ENCODE results near the gene CPA4. TPM values are rescaled to one million over a fixed set of nuclear protein-coding genes. Genes with fewer than 3 reads are reported as not detected.
A peak's percentile ranks its signal among the peaks of the same experiment; 100 is the strongest.

CPA4 gene
- total and polyA plus RNA-seq, 7 donors, result 0.06 TPM; not detected in 6

GRCh38 chr7:130274983-130275591, 17.9 kb upstream of the CPA4 start:
- H3K4me3 ChIP-seq, result no peak overlapping the region
- 89 to 94% methylated on average over 11 of the region's 11 CpGs for WGBS, 2 donors

DNA sequence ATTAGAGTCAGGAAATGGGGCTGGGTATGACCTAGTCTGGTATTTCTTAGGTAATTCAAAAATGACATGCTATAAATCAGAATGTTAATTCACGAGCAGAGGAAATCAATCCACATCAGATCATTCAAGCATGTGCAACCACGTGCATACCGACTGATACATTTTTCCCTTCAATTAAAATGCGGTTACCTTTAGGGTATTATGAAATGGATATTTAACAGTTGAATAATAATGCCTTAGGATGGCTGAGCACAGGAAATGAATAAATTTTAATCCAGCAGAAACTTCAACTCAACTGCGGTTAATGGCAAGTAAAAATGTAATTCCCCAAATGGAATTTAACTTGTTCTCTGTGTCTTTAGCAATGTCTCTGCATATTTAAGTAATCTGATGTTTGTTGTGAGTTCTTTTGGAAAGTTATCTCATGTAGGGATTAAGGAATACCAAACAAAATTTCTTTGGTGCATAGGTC, 17.1 kb upstream of the CPA4 start:
- Histone ChIP-seq H3K27me3 (peaks cover 0 to 11% (median 0%) of the 10 kb centered on the region in 3 donors), H3K27ac (no peak overlapping the region), H3K4me3 (no peak overlapping the region), H3K4me1 (peaks cover 0 to 35% (median 16%) of the 10 kb centered on the region in 4 donors), H3K36me3 (no peaks in the 10 kb centered on the region), H3K9me3 (no peaks in the 10 kb centered on the region)
- no peak for DNase-seq
- intact Hi-C loops (cut with DNase I), result loop anchor here (5.0 kb wide), 1 partner anchor 391 kb away; the partner anchor contains the start of gene COPG2
- 80 to 92% methylated on average over 5 of the region's 5 CpGs for WGBS, 2 donors
- TF ChIP-seq EP300 (IDR thresholded peaks at IDR 0.05) (no peak), POLR2AphosphoS5 (IDR thresholded peaks at IDR 0.05) (no peak), POLR2A (IDR thresholded peaks at IDR 0.05) (no peak), CTCF (IDR thresholded peaks at IDR 0.05) (no peak)

More at GRCh38 chr7:130274983-130275591, 17.9 kb upstream of the CPA4 start:
- Histone ChIP-seq H3K27me3 (peaks cover 0 to 11% (median 0%) of the 10 kb centered on the region in 3 donors), H3K27ac (peak overlapping the region in 2 of 4 donors; percentile 43 to 73), H3K4me1 (peaks cover 0 to 35% (median 16%) of the 10 kb centered on the region in 4 donors), H3K9me3 (no peaks in the 10 kb centered on the region), H3K36me3 (no peaks in the 10 kb centered on the region)
- intact Hi-C loops (cut with DNase I), result loop anchor here (5.0 kb wide), 1 partner anchor 392 kb away; the partner anchor contains the start of gene COPG2
- TF ChIP-seq POLR2AphosphoS5 (IDR thresholded peaks at IDR 0.05), result no peak
- no peak for DNase-seq

- Histone ChIP-seq H3K4me3 (no peak overlapping the region), H3K36me3 (no peaks in the 10 kb centered on the region), H3K27ac (no peak overlapping the region), H3K27me3 (peaks cover 0 to 11% (median 0%) of the 10 kb centered on the region in 3 donors), H3K4me1 (peaks cover 0 to 32% (median 16%) of the 10 kb centered on the region in 4 donors), H3K9me3 (no peaks in the 10 kb centered on the region)
- no peak for TF ChIP-seq CTCF (IDR thresholded peaks at IDR 0.05)
- no peak for TF ChIP-seq EP300 (IDR thresholded peaks at IDR 0.05)
- no peak for DNase-seq
- intact Hi-C loops (cut with DNase I), result loop anchor here (5.0 kb wide), 1 partner anchor 390 kb away; the partner anchor contains the start of gene COPG2
- 84 to 89% methylated on average over 10 of the region's 10 CpGs for WGBS, 2 donors
These were observed 15.9 kb upstream of the CPA4 start for GRCh38 chr7:130276796-130277762.

DNA sequence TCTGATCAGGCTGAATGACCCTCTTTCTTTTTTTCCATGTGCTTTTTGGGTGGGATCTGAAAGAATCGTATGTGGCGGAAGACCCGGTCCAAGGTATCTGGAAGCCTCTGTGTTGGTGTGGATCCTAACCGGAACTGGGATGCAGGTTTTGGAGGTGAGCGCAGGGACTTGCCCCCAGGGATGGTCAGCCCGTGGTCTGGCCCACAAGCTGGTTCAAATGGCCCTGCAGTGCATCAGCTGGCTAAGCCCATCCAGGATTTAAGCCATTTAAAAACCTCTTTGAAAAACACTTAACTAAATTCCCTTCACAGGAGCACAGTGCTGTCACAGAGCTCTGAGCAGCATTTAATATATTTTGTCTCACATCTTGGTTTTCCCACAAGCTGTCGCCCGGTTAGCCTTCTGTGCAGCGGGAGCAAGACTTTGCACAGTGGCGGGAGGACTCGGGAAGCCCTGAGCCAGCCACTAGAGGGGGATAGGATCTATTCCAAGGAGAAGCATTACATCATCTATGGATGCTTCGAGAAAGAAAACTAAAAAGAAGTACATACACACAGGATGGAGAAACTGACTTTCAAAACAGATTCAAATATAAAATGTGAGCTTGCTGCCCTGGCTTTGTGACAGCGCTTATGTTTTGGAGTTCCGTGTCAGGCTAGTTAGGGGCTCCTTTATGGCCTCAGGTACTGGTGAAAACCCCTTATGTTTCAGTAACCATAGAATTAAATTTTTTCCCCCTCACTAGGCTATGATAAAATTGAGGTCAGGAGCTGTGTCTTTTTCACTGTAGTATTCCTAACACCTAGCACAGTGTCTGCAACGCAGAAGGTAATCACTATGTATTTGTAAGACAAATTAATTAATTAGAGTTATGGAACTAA, 15.0 kb upstream of the CPA4 start:
- peaks cover 0 to 23% (median 10%) of the 10 kb centered on the region in 4 donors for H3K4me1 ChIP-seq
- H3K27me3 ChIP-seq, result peaks cover 0 to 6% (median 0%) of the 10 kb centered on the region in 3 donors
- H3K4me3 ChIP-seq, result no peak overlapping the region
- H3K9me3 ChIP-seq, result no peaks in the 10 kb centered on the region
- 73 to 85% methylated on average over 15 of the region's 15 CpGs for WGBS, 2 donors
- H3K27ac ChIP-seq, result peak overlapping the region in 1 of 4 donors; percentile 59
- H3K36me3 ChIP-seq, result no peaks in the 10 kb centered on the region
- DNase-seq, result peak; percentile 81
- intact Hi-C loops (cut with DNase I), result loop anchor here (2.0 to 5.0 kb wide), 2 partner anchors 215 to 389 kb away; partner anchors contain the start of genes COPG2 and MEST
- TF ChIP-seq EP300 (IDR thresholded peaks at IDR 0.05) (no peak), CTCF (IDR thresholded peaks at IDR 0.05) (peak in 3 of 4 experiments; percentile 42 to 66 (median 64))
